RPMI8226 (cell line): ENCODE results near the gene DHRS9.

Experiments
- DNase-seq: peaks from one replicate; pipeline ENCODE4 v3.0.0-alpha.2; 2015

Gene DHRS9

DNA sequence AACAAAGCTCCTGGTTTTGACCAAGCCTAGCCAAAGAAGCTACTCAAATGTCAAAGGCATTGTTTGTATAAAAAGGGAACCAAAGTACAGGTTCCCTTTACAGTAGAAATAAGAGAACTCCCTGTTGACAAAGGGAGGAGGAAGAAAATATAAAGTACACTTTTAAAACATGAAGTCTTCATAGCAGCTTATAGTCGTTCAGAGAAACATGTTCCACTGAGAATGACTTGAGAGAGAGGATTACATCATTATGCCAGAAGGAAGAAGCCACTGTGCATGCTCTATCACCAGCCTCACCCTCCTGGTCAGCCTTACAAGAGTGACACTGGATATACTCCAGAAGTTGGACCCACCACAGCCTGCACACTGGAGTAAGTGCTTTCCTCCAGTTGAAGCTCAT lies 2.5 kb upstream of the DHRS9 start:
- no peak for DNase-seq

DNA sequence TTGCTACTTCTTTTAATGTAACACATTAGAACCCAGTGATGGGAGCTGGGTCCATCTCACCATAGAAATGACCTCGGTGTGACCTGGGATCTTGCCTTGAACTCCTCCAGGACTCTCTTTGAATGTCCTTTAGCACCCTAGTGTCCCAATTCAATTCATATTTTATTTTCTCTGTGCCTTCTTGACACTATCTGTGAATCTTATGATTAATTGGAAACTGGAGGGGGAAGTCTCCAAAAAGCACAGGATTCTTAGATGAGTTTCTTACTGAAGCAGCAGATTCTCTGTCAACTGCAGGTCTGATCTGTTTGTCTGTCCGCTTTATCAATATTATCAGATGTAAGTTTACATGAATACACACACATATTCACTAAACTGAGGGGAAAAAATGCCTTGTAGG lies 470 bp downstream of the DHRS9 start:
- no peak for DNase-seq

DNA sequence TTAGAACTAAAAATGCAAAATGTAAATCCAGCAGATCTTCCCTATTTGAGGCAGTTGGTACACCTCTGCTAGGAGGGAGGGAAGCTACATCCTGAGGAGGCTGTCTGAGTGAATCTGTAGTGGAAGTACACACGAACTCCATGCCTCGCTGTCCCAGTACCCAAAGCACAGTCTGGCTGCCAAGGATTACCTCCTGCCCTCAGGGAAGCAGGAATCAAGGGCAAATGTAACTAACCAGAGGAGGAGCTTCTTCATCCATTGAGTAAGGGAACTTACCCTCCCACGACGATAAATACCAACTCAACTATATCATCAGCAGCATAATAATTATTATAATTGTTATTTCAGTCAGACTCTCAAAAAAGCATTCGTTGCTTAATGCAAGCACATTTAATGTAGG lies 2.1 kb downstream of the DHRS9 start:
- DNase-seq: no peak

DNA sequence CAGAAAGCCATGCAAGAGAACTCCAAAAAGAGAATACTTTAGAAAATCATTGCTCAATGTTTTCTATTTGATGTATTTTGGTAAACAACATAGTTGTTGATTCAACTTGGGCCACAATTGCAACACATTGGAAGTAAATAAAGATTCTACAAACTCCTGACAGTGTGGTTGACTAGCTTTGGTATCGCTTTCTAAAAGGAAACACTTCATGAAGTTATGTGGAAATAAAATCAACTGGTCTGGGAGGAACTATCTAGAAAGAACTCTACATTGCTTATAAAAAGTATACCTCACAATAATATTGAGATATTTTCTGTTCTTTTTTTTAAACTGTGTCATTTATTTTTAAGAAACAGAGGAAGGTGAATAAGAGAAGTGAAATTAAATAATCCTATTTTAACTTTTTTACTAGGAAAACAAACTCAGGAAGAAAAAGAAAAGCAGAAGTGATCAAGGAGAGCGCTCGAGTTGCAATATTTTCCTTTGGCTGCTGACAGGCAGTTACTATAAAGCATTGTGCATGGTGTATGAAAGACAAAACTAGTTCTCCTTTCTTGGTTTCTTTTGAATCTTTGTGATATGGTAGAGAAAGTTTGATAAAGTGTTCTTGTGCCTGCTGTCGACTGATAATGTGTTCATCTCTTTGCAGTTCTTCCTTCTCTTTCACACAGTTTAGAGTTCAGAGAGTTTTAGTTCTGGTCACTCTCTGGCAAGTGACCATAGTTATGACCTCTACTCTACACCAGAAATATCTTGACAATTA lies 3.0 kb downstream of the DHRS9 start:
- DNase-seq: peak; percentile 38

DNA sequence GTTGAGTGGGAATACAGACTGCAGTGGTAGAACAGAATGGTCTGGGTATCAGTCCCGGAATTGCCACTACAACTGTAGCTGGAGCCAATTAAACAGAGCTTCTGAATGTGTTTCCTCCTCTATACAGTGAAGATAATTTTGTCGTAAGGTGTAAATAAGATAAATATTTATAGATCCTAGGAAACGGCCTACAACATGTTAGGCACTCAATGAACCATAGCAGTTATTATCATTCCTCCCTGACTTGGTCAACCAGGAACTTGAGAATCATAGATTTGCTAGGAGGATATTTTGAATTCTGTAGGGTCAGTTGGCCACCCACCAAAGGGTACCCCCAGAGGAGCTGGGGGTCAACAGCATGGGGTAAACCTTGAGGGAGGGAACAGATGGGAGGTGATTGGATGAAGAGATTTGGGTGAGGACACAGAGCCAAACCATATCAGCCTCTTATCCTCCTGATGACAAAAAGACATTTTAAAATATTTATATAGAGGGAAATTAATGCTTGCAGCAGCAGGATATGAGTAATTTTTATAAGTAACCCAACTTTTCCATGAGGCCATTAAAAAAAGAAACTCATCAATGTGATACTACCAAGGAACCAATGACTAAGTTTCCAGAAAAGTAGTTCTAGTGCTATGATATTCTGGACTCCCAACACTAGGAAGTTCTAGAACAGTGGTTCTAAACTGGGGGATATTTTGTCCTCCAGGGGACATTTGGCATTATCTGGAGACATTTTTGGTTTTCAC lies 4.0 kb downstream of the DHRS9 start:
- no peak for DNase-seq

- DNase-seq: no peak
These were observed 4.8 kb downstream of the DHRS9 start for GRCh38 chr2:169073963-169074751.

DNA sequence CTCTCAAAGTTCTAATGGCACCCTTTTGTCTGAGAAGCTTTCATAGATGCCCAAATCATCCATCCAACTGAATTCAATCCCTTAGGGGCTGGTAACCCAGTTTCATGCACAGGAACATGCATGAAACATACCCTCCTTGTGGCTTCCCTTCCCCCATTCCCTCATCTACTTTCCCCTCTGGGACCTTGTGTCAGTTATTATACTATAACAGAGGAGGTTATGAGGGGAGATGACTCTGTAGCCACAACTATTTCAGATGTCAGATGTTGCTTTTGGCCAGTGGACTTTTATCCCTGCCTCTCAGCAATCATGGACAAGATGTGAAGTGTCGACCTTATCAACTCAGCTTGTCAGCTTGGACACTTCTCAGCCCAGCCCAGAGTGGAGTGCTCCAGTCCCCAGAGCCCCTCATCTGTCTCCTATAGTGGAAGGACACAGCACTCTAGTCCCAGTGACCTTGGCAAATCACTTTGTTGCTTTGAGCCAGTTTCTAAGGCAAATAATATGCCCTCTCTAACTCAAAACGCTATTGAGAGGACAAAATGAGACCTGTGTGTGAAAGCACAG lies 8.4 kb downstream of the DHRS9 start:
- no peak for DNase-seq

DNA sequence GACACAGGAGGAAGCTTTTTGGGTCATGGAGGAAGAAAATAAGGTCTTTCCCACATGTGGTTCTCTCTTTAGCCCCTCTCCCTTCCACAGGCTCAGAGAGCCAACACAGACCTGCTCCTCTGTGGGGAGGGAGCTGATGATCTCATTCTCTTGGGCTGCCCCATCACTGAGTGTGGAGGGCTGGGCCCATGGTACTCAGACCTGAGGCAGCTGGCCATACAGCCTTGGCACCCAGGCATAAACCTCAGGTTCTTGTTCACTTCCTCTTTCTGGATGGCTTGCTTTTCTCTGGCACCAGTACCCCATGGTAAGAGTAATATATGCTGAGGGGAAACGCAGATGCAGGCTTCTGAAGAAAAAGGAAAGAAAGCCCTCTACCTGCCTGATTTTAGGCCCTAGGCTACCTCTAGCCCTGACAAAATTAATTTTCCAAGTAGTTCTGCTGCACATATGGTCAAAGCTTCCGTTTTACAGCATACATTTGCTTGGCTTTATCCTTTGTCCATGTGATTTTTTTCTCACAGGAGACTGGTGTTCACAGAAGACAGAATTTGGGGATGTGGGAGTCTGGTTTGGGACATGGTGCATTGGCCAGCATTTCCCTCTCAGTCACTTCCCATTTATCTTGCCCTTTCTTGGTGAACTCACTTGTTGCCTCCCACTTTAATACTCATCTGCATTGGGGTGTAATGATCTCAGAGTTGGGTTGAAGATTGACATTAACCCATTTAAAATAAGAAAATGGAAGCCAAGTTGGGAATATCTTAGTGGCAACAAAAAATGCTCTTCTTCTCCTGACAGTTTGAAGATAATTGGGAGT lies 11.1 kb downstream of the DHRS9 start:
- DNase-seq: peak; percentile 79

GRCh38 chr2:169081551-169081950 lies 12.2 kb downstream of the DHRS9 start:
- no peak for DNase-seq

DNA sequence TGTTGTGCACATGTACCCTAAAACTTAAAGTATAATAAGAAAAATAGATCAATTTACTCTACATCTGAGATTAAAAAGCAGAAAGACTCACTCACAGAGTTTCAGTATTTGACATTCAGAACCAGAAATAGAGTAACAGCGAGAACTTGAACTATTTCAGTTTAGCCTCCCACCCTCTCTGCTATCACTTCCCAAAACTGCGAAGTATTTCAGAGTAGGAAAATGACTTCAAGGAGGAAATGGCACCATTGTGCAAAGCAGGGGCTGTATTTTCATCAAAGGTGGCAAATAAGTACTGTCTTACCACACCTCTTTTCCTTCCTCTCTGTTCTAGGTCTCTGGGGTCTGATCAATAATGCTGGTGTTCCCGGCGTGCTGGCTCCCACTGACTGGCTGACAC lies 13.6 kb downstream of the DHRS9 start:
- DNase-seq: no peak

GRCh38 chr2:169086893-169087467 lies 17.6 kb downstream of the DHRS9 start:
- DNase-seq: no peak

DNA sequence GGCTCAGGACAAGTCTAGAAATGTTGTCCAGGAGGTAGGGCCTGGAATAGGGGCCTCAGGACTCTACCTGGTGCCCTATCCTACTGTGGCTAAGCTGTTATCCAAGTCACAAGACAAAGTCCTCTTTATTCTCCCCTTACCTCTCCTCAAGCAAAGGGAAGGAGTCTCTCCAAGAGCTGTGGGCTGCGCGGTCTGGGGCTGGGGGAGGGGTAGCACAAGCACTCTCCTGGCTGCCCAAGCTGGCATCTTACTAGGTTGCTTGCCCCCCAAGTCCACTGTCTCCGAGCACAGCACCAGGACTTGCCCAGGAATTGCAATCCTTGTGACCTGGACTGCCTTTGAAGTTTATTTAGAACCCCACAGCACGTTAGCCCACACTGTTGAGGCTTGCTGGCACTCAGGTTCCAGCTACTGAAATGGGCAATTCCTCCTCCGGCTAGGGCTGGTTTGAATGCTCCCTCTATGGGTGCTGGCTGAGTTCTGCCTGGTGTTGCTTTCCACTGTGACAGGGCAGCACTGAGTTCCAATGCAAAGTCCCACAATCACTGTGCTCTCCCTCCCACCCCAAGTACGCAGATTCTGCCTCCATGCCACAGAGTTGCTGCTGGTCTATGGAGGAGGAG lies 18.5 kb downstream of the DHRS9 start:
- no peak for DNase-seq

GRCh38 chr2:169089182-169089581 lies 19.8 kb downstream of the DHRS9 start:
- DNase-seq: no peak

DNA sequence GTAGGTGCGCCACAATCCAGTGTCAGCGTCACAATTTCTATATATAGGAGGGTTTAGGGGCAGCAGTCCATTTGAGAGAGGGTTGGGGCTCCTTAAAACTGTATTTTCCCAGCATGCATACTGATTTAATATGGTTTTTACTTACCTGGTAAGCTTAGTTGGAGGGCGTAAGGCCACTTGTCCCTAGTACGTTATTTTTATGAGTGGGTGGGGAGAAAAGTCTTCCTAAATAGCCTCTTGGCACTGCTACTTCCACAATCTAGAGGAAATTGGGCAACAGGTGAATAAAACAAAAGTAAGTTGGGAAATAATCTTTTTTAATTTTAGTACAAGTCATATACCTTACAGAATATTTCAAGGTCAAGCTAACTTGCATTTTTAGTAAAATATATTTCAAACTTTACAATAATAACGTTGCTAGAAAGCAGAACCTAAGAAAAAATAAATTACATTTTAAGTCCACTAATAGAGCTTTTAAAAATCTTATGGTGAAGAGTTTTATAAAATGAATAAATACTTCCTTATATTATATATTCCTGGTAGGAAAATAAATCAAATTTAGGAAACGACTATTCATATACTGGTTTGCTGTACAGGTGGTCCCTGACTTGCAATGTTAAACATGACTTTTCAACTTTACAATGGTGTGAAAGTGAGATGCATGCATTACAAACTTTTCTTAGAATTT lies 20.9 kb downstream of the DHRS9 start:
- DNase-seq: no peak

GRCh38 chr2:169091256-169091655 lies 21.9 kb downstream of the DHRS9 start:
- DNase-seq: no peak

GRCh38 chr2:169091761-169092519 lies 22.6 kb downstream of the DHRS9 start:
- no peak for DNase-seq

DNA sequence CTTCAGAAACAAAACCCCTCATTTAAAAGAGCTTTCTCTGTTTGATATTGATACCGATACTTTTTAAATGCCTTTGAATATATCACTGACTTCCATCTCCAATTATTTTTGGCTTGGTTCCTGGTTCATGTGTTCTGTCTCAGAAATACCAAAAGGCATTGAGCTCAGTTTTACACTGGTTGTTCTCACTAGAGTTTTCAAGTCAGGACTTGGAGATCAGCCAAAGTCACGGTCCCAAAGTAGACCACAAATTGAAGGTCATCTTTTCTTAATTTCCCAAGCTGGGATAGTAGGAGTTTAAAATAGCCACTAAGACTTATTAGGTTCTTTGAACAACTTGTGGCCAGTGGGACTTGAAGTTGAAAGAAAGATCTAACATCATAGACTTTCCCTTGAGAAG lies 24.2 kb downstream of the DHRS9 start:
- DNase-seq: no peak

DNA sequence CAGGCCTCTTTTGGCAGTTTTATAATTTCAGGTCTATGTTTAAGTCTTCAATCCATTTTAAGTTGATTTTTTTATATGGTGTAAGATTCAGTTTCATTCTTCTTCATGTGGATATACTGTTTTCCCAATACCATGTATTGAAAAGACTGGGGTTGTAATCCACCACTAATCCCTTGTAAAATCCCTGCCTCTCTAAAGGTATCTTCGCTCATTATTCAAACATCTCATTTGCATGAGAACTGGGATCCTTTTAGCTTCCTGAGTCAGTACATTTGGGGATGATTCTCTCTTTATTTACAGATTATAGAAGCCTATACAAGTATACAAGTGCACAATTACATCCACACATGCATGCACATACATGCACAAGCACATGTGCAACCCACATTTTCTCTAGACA lies 25.3 kb downstream of the DHRS9 start:
- no peak for DNase-seq

GRCh38 chr2:169095621-169096105 lies 26.3 kb downstream of the DHRS9 start:
- no peak for DNase-seq

DNA sequence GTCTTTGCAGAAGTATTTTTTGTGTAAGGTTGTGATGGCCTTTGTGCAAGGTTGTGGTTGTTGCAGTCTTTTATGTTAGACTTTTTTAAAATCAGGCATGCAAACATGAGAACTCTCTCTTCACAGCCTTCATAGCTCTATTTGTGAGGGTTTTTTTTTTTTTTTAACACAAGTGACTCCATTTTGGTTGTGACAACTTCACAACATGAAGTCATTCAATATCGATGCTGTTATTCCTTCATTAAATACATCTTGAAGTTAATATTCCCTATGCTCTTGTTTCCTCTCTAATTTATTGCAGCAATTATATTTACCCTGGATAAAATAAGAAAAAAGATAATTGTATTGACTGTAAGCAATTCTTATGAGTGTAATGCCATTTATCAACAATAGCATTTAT lies 35.5 kb downstream of the DHRS9 start:
- DNase-seq: no peak
